Measurements from ENCODE around the gene C12orf75. TPM values are rescaled to one million over a fixed set of nuclear protein-coding genes. Genes with fewer than 3 reads are reported as not detected.

The C12orf75 gene
- total RNA-seq, 1 donor from 2014 or later, result 38.7 TPM

DNA sequence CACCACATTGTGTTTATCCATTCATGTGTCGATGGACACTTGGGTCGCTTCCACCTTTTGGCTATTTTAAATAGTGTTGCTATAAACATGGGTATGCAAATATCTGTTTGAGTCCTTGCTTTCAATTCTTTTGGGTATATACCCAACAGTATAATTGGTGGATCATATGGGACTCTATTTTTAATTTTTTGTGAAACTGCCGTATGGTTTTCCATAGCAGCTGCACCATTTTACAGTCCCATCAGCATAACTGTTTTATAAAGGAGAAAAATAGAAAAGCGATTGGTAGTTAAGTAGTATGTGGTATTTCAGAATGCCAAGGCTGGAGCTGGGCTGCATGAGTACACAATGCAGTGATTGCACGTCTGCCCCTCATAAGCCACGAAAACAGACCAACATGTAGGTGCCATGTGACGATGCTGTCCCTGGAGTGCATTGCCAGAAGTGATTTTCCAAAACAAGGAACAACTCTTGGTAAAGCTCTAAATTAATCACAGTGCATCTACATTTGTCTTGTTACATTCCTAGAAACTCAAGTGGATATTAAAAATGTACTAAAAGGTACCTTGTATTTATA lies 83.5 kb downstream of the C12orf75 start:
- DNase-seq (ENCODE audit: low read depth), result peak; percentile 30

DNA sequence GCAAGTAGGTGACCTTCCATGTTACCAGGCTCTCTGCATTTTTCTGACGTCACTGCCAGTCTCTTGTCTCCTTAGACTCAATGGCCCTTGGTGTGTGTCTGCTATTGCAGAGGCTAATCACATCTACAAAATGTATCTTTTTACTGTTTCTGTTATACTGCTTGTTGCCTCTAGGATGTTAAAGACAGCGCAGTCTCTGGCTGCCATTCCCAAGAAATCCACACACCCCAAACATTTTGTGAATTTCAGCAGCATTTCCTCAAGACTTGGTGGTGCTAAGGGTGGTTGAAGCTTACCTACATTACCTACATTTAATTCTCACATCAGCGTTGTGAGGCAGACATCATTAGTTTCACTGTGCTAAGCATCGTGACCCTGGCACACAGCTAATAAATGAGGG lies 87.2 kb downstream of the C12orf75 start:
- peak; percentile 7 for DNase-seq (ENCODE audit: low read depth)

DNA sequence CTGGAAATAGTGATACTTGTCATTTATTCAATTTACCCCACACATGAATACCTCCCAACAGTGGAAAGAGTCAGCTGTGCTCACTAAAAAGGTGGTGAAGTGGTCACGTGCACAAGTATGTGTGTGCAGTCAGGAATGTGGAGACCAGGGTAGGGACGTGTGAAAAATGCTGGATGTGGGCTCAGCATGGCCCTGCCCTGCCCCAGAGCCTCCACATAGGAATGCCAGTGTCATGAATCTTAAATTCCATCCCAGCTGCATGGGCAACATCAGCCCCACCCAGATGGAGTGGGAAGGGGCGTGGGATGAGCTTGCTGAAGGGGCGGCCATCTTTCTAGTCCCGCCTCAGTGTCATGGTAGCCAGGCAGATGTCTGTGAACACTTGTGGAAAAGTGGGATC lies 87.7 kb downstream of the C12orf75 start:
- DNase-seq (ENCODE audit: low read depth), result peak; percentile 96

DNA sequence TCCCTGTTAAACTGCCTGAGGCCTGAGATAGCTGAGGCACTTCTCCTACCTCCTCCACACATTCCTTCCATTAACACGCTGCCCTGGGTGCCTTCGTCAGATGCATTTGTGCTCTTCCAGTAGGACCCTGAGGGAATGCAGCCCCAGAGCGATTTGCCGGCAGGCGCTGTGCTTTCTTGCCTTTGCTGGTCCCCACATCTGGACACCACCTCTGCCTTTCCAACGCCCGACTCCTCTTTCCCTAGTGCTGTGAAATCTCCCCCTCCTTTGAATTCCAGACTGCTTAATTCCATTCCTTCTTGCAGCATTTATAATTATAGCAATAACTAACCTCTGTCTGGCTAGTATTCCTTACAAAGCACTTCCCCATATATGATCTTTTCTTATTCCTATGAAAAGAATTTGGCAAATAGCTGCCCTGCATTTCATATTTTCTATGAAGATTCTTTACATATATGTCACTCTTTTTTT lies 88.4 kb downstream of the C12orf75 start:
- DNase-seq (ENCODE audit: low read depth), result peak; percentile 35

DNA sequence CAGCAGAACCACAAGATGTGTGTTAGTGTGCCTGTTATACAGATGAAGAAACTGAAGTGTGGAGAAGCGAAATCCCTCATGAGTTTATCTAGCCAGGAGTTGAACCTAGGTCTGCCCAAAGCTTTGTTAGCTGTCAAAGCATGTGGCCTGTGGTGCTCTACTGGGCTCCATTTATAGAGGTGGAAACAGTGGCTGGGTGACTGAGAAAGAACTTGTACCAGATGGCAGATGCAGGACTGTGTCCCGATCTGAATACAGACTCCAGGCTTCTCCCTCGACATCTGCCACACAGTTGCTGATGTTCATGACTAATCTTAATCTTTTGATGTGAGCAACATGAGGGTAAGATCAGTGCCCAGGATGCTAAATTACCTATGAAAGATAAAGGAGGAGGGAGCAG lies 89.1 kb downstream of the C12orf75 start:
- peak; percentile 83 for DNase-seq (ENCODE audit: low read depth)

DNA sequence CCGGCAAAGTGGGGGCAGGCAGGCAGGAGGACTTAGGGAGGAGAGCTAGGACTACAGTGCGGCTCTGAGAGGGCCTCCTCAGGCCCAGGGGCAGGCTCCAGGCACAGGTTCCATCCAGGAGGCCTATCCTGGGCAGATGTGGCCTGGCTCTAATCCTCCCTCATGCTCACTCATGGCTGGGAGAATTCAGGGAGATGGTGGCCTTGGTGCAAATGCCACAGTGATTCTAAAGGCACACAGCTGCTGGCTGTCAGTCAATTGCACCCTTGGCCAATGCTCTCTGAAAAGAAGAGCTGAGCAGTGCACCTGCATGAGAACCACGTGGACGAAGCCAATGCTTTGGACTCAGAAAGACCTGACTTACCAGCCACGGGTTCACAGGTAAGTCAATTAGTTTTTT lies 89.6 kb downstream of the C12orf75 start:
- DNase-seq (ENCODE audit: low read depth), result peak; percentile 74

DNA sequence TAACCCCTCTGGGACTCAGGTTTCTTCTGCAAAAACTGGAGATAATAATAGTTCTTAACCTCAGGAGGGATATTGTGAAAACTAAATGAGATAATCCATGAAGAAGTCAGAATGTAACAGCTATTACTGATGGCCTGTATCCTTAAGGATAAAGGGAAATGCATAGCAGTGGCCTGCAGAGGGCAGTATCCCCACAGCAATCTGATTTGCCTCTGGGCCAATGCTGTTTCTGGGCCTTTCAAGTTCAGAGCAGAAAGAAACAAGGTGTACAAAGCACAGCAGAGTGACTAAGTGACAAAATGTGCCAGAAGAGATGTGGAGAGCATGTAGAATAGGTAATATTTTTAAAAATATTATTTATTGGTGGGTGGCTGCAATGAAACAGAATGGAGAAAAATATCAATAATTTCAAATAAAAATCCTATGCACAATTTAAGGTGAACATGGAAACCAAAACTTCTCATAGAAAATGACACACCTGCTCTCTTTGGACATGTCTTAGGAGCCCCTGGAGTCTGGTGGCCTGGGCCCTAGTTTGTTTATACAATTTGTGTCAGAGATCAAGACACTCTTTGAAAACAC lies 90.3 kb downstream of the C12orf75 start:
- peak; percentile 89 for DNase-seq (ENCODE audit: low read depth)

Other genes starting within 250 kb of the C12orf75 start
- 11.3 and 13.4 TPM in 2 replicates for gene ALDH1L2, start 246.2 kb upstream of the C12orf75 start, total RNA-seq
- 72.0 and 75.7 TPM in 2 replicates for gene WASHC4, start 223.0 kb upstream of the C12orf75 start, total RNA-seq
- gene APPL2, start 94.5 kb upstream of the C12orf75 start, total RNA-seq, result 20.4 and 26.1 TPM in 2 replicates